MM.1S (cell line): ENCODE results near the gene GBGT1.
"Not testable (repeated sequence)": the region's sequence is repeated elsewhere in the genome, so short reads cannot be mapped to it uniquely, and the experiment has no call there.

Source experiments
- DNase-seq: peaks from one replicate; pipeline ENCODE4 v3.0.0-alpha.2; 2015
- H2AFZ ChIP-seq: fragments of 300-600 bp; sonication (generic); 2 replicates; pipeline ENCODE4 v1.6.0; 2016; ENCODE audit warnings: antibody characterized with exemption, low read length
- H3F3A ChIP-seq: fragments of 300-600 bp; sonication (generic); 2 replicates; pipeline ENCODE4 v1.6.1; 2016; ENCODE audit warnings: mild to moderate bottlenecking, antibody characterized with exemption, low read length, moderate library complexity, mixed read lengths; ENCODE audit not compliant: insufficient read depth
- H3K27ac ChIP-seq: fragments of 300-600 bp; sonication (generic); 2 replicates; pipeline ENCODE4 v1.5.1; 2016; ENCODE audit warnings: mild to moderate bottlenecking, low read length
- H3K27me3 ChIP-seq: fragments of 300-600 bp; sonication (generic); replicated peaks from 2 replicates; pipeline ENCODE4 v1.6.0; 2016; ENCODE audit warnings: low read length; ENCODE audit not compliant: insufficient read depth
- H3K36me3 ChIP-seq: fragments of 300-600 bp; sonication (generic); replicated peaks from 2 replicates; pipeline ENCODE4 v1.6.1; 2016; ENCODE audit warnings: mild to moderate bottlenecking, low read length, mixed read lengths; ENCODE audit not compliant: insufficient read depth
- H3K4me1 ChIP-seq: fragments of 300-600 bp; sonication (generic); 2 replicates; pipeline ENCODE4 v1.6.1; 2016; ENCODE audit warnings: low read length, mixed read lengths
- H3K4me2 ChIP-seq: fragments of 300-600 bp; sonication (generic); 2 replicates; pipeline ENCODE4 v1.6.0; 2016; ENCODE audit warnings: low read depth, low read length
- H3K4me3 ChIP-seq: fragments of 300-600 bp; sonication (generic); 2 replicates; pipeline ENCODE4 v1.5.1; 2016; ENCODE audit warnings: low read length, mixed read lengths
- H3K79me2 ChIP-seq: fragments of 300-600 bp; sonication (generic); 2 replicates; pipeline ENCODE4 v1.6.1; 2016; ENCODE audit warnings: mixed run types, low read length, mixed read lengths
- H3K9ac ChIP-seq: fragments of 300-600 bp; sonication (generic); 2 replicates; pipeline ENCODE4 v1.6.1; 2016; ENCODE audit warnings: low read length, mixed read lengths
- H3K9me2 ChIP-seq: fragments of 300-600 bp; sonication (generic); replicated peaks from 2 replicates; pipeline ENCODE4 v1.6.1; 2016; ENCODE audit warnings: mild to moderate bottlenecking, low read length, mixed read lengths; ENCODE audit not compliant: insufficient read depth
- H3K9me3 ChIP-seq: fragments of 300-600 bp; sonication (generic); replicated peaks from 2 replicates; pipeline ENCODE4 v1.6.1; 2016; ENCODE audit warnings: mild to moderate bottlenecking, low read length, mixed read lengths; ENCODE audit not compliant: insufficient read depth
- H4K20me1 ChIP-seq: fragments of 300-600 bp; sonication (generic); 2 replicates; pipeline ENCODE4 v1.6.1; 2016; ENCODE audit warnings: mild to moderate bottlenecking, low read length, moderate library complexity, mixed read lengths; ENCODE audit not compliant: insufficient read depth
- EZH2 ChIP-seq: fragments of 300-600 bp; sonication (generic); optimal IDR thresholded peaks from 2 replicates; pipeline ENCODE3; 2017; ENCODE audit warnings: low read depth, mild to moderate bottlenecking, antibody characterized with exemption, low read length, mixed read lengths
- EZH2phosphoT487 ChIP-seq: fragments of 300-600 bp; sonication (generic); IDR thresholded peaks from 2 replicates; pipeline ENCODE4 v1.6.1; 2018; ENCODE audit warnings: antibody characterized with exemption, low read length
- TF ChIP-seq, protein P1 (sequence below): fragments of 300-600 bp; sonication (generic); IDR thresholded peaks from 2 replicates; pipeline ENCODE4 v1.5.1; 2016; ENCODE audit warnings: antibody characterized with exemption, low read length, mixed read lengths

The GBGT1 gene

DNA sequence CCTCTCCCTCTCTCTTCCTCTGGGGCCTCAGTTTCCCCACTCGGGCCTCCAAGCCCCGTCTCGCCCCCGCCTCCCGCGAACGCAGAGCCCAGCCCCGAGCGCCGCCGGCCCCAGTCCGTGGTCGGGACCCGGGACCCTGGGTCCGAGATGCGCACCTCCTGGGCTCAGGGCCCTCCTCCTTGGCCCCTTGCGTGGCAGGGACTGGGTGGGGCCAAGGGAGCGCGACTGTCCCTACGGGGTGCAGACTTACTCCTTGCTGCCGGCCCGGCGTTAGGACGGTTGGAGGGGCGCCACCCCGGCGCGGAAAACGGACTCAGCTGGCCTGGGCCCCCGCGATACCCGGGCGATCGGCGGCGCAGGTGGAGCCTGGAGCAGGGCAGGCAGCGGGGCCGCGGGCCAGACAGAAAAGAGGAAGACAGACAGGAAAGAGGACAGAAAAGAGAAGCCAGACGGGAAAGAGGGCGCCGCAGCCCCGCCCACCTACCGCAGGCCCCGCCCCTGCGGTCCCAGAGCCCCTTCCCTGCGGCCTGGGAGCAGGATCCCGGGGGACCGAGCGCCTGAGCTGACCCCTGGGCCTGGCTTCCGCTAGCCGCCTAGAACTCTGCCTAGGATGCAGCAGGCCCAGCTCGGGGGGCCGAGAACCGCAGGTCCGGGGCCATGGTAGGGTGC, at the start of gene GBGT1:
Gene GBGT1 (minus strand): TSS at position 411 of the 669 bp plus-strand sequence. CDS start 1,502 bp downstream, outside the sequence.
- DNase-seq, result no peak
- H3K9me3 ChIP-seq, result no peaks in the 10 kb centered on the region
- no peak within 1 kb of the TSS for H2AFZ ChIP-seq
- H3K79me2 ChIP-seq, result no peaks in the 10 kb centered on the region
- peak within 1 kb of the TSS; percentile 13; the same call in 1 of the 2 replicates for H3K4me2 ChIP-seq
- no peaks in the 10 kb centered on the region for H3F3A ChIP-seq
- H3K9me2 ChIP-seq, result no peaks in the 10 kb centered on the region
- H4K20me1 ChIP-seq, result no peaks in the 10 kb centered on the region
- peaks cover 89% of the 10 kb centered on the region for H3K27me3 ChIP-seq
- no peak within 1 kb of the TSS for H3K9ac ChIP-seq
- no peaks in the 10 kb centered on the region for H3K36me3 ChIP-seq
- no peak within 1 kb of the TSS for H3K4me3 ChIP-seq
- no peak within 1 kb of the TSS for H3K27ac ChIP-seq
- no peaks in the 10 kb centered on the region for H3K4me1 ChIP-seq
- TF ChIP-seq EZH2 (no peak), EZH2phosphoT487 (no peak)
- TF ChIP-seq, protein P1, sequence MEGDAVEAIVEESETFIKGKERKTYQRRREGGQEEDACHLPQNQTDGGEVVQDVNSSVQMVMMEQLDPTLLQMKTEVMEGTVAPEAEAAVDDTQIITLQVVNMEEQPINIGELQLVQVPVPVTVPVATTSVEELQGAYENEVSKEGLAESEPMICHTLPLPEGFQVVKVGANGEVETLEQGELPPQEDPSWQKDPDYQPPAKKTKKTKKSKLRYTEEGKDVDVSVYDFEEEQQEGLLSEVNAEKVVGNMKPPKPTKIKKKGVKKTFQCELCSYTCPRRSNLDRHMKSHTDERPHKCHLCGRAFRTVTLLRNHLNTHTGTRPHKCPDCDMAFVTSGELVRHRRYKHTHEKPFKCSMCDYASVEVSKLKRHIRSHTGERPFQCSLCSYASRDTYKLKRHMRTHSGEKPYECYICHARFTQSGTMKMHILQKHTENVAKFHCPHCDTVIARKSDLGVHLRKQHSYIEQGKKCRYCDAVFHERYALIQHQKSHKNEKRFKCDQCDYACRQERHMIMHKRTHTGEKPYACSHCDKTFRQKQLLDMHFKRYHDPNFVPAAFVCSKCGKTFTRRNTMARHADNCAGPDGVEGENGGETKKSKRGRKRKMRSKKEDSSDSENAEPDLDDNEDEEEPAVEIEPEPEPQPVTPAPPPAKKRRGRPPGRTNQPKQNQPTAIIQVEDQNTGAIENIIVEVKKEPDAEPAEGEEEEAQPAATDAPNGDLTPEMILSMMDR, result no peak

DNA sequence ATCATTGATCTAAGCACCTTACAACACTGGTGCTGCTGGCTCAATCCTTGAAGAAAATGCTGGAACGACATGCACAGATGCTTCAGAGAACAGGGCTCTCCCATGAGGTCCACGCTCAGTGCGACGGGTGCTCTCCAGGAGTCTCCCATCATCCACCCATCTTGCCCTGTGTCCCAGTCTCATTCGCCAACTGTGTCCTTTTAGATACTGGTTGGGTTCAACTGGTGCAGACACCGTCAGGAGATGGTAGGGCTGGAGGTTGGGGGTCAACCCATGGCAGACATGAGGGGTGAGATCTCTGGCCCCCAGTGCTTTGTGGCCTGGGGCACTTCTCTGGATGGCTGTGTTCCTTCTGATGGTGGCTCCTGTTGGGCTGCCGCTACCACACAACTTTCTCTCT, 46.9 kb upstream of the GBGT1 start:
- H3K36me3 ChIP-seq, result no peaks in the 10 kb centered on the region
- no peak overlapping the region for H3K4me3 ChIP-seq
- no peak overlapping the region for H3K4me2 ChIP-seq
- no peak overlapping the region for H3K9ac ChIP-seq
- no peaks in the 10 kb centered on the region for H4K20me1 ChIP-seq
- H3K79me2 ChIP-seq, result no peaks in the 10 kb centered on the region
- peaks cover 77% of the 10 kb centered on the region for H3K27me3 ChIP-seq
- no peak overlapping the region for H2AFZ ChIP-seq
- H3K4me1 ChIP-seq, result no peaks in the 10 kb centered on the region
- H3K27ac ChIP-seq, result no peak overlapping the region
- no peaks in the 10 kb centered on the region for H3K9me2 ChIP-seq
- H3F3A ChIP-seq, result no peaks in the 10 kb centered on the region
- no peak for TF ChIP-seq EZH2phosphoT487
- TF ChIP-seq, protein P1, result no peak
- no peak for TF ChIP-seq EZH2
- no peaks in the 10 kb centered on the region for H3K9me3 ChIP-seq
- DNase-seq, result no peak

DNA sequence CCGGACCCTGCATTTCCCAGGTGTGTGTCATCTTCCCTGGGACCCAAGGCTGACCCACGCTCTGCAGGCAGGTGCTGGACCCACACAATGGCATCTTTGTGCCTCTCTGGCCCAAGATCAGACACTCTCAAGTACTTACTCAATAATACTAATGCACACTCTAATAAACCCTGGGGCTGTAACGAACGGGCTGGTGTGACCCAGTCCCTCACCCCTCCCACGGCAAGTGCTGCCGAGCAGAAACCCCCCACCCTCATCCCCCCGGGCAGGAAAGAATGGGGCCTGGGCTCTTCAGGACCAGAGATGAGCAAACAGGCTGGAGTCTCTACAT, 46.5 kb upstream of the GBGT1 start:
- Histone ChIP-seq H3F3A (no peaks in the 10 kb centered on the region), H3K4me1 (no peaks in the 10 kb centered on the region), H3K36me3 (no peaks in the 10 kb centered on the region), H4K20me1 (no peaks in the 10 kb centered on the region), H3K9me3 (no peaks in the 10 kb centered on the region), H3K27ac (no peak overlapping the region), H3K79me2 (no peaks in the 10 kb centered on the region), H3K9ac (no peak overlapping the region), H2AFZ (no peak overlapping the region), H3K27me3 (peaks cover 73% of the 10 kb centered on the region), H3K4me2 (no peak overlapping the region), H3K9me2 (no peaks in the 10 kb centered on the region), H3K4me3 (no peak overlapping the region)
- TF ChIP-seq EZH2, result no peak
- TF ChIP-seq, protein P1, result no peak
- no peak for TF ChIP-seq EZH2phosphoT487
- no peak for DNase-seq

DNA sequence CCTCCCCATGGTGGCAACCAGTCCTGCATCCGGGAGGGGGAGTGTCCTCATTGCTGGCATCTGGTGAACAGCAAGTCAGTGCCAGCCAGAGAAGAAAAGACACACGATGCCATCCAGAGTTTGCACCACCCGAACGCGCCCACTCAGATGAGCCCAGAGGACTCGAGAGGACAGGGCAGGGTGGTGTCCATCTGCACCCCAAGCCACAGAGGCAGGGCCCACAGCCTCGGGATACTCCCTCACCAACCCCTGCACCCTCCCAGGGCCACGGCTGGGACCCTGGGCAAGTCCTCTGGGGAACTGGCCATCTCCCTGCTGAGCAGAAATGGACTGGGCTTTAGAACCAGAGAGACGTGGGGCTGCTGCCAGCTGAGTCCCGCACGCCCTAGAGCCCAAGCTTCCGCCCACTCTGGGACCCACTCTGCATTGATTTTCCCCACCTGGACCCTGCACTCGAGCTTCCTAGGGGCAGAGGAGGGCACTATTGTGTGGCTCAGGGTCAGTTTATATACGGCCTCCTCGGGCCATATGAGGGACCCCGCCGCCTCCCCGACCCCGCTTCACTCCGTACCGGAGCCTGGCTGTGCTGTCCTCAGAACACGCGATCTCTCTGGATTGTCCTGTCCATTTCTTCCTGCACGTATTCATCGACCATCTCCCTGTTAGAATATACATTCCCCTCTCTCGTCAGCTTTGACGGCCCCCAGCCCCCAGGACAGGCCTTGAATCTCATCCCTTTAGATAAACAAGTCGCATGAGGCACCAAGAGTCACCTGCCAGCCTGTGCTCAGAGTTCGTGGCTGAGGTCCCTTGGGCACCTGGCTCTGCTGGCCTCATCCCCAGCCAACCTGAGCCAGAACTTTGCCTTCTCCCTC, 45.9 kb upstream of the GBGT1 start:
- not testable (repeated sequence) for H3F3A ChIP-seq, H3K4me2 ChIP-seq, H3K4me1 ChIP-seq, DNase-seq, H4K20me1 ChIP-seq, H3K9me3 ChIP-seq, H3K4me3 ChIP-seq, H3K36me3 ChIP-seq, H3K79me2 ChIP-seq, H2AFZ ChIP-seq, H3K27ac ChIP-seq, H3K9ac ChIP-seq, H3K9me2 ChIP-seq
- peaks cover 71% of the 10 kb centered on the region for H3K27me3 ChIP-seq

DNA sequence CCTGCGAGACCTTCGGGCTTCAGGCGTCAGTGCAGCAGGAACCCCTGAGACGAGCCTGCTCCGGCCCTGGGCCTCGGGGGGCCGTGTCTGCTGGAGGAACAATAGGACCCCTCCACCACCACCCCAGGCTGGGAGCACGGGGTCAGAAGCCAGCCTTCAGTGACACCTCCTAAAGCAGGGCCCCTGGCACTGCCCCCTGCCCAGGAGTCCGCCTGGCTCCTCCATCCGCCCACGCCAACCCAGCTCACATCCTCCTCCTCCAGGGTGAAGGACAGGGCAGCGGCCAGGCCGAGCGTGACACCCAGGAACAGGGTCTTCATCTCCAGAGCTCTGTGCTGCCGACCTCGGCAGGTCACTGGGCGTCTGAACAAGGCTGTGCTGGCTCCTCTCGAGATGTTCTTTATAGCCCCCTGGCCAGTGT, 45.2 kb upstream of the GBGT1 start, which contains the start of gene OBP2B:
Gene OBP2B (minus strand): TSS at position 371 of the 421 bp plus-strand sequence. CDS start 51 bp downstream, at position 320.
- not testable (repeated sequence) for H3K4me2 ChIP-seq, H3K9me3 ChIP-seq, H4K20me1 ChIP-seq, H3K9me2 ChIP-seq, H3K27ac ChIP-seq, DNase-seq, H3F3A ChIP-seq, H3K36me3 ChIP-seq, H3K79me2 ChIP-seq, H3K9ac ChIP-seq, H3K4me3 ChIP-seq, H2AFZ ChIP-seq, H3K4me1 ChIP-seq
- peaks cover 73% of the 10 kb centered on the region for H3K27me3 ChIP-seq
